SK-N-MC (cell line): Measurements from ENCODE around the gene RIT2.

Experiments used
- DNase-seq: peaks from one replicate; pipeline ENCODE4 v3.0.0-alpha.2; 2011; ENCODE audit warnings: low read depth, low spot score
- H3K27ac ChIP-seq: fragments of 200-600 bp; sonication (generic); 2 replicates; pipeline ENCODE4 v1.5.1; 2016; ENCODE audit warnings: mixed run types
- H3K36me3 ChIP-seq: fragments of 200-600 bp; sonication (generic); 2 replicates; pipeline ENCODE4 v1.6.1; 2017; ENCODE audit warnings: antibody characterized with exemption, low read length, mixed read lengths; ENCODE audit not compliant: insufficient read depth
- H3K4me3 ChIP-seq: fragments of 200-600 bp; sonication (generic); 2 replicates; pipeline ENCODE4 v1.5.1; 2016
- H3K9ac ChIP-seq: fragments of 200-600 bp; sonication (generic); 2 replicates; pipeline ENCODE4 v1.8.0; 2017; ENCODE audit warnings: mixed run types, mixed read lengths; ENCODE audit not compliant: insufficient read length
- H3K9me3 ChIP-seq: fragments of 200-600 bp; sonication (generic); 2 replicates; pipeline ENCODE4 v1.6.1; 2017; ENCODE audit warnings: low read depth, mild to moderate bottlenecking, antibody characterized with exemption, low read length, moderate library complexity, mixed read lengths
- EZH2 ChIP-seq: fragments of 200-600 bp; sonication (generic); IDR thresholded peaks from one replicate; pipeline ENCODE4 v1.6.1; 2017; ENCODE audit warnings: antibody characterized with exemption
- FOXP2 ChIP-seq: optimal IDR thresholded peaks from 2 replicates; pipeline ENCODE3; 2011; ENCODE audit warnings: mild to moderate bottlenecking, moderate library complexity; ENCODE audit not compliant: insufficient read depth; ENCODE audit errors: extremely low read length, control extremely low read depth
- POLR2AphosphoS5 ChIP-seq: IDR thresholded peaks from 2 replicates; pipeline ENCODE4 v1.6.1; 2012; ENCODE audit warnings: mild to moderate bottlenecking, low read depth, low read length, borderline replicate concordance

RIT2 gene

GRCh38 chr18:42954887-42955286, 160.6 kb downstream of the RIT2 start:
- TF ChIP-seq FOXP2: no peak
- no peak for TF ChIP-seq EZH2
- TF ChIP-seq POLR2AphosphoS5: no peak
- no peak for DNase-seq
- no peaks in the 10 kb centered on the region for H3K9me3 ChIP-seq

GRCh38 chr18:42953306-42953705, 162.2 kb downstream of the RIT2 start:
- DNase-seq: no peak
- TF ChIP-seq EZH2: no peak
- no peak for TF ChIP-seq FOXP2
- no peak for TF ChIP-seq POLR2AphosphoS5
- Histone ChIP-seq H3K4me3 (no peak overlapping the region), H3K36me3 (no peaks in the 10 kb centered on the region), H3K9ac (no peak overlapping the region), H3K9me3 (no peaks in the 10 kb centered on the region), H3K27ac (no peak overlapping the region)

More at GRCh38 chr18:42954887-42955286, 160.6 kb downstream of the RIT2 start:
- no peaks in the 10 kb centered on the region for H3K36me3 ChIP-seq
- H3K4me3 ChIP-seq: no peak overlapping the region
- no peak overlapping the region for H3K9ac ChIP-seq
- no peak overlapping the region for H3K27ac ChIP-seq

- Histone ChIP-seq H3K36me3 (no peaks in the 10 kb centered on the region), H3K9ac (no peak overlapping the region), H3K27ac (no peak overlapping the region), H3K4me3 (no peak overlapping the region), H3K9me3 (no peaks in the 10 kb centered on the region)
- TF ChIP-seq FOXP2: no peak
- no peak for TF ChIP-seq EZH2
- no peak for TF ChIP-seq POLR2AphosphoS5
- no peak for DNase-seq
Measured at GRCh38 chr18:42950732-42951131, 164.8 kb downstream of the RIT2 start.

GRCh38 chr18:42948831-42949230, 166.7 kb downstream of the RIT2 start:
- H3K27ac ChIP-seq: no peak overlapping the region
- no peak overlapping the region for H3K9ac ChIP-seq
- H3K9me3 ChIP-seq: no peaks in the 10 kb centered on the region
- TF ChIP-seq FOXP2 (no peak), EZH2 (no peak), POLR2AphosphoS5 (no peak)
- DNase-seq: no peak
- H3K36me3 ChIP-seq: no peaks in the 10 kb centered on the region
- no peak overlapping the region for H3K4me3 ChIP-seq

GRCh38 chr18:42941860-42942259, 173.6 kb downstream of the RIT2 start:
- no peak overlapping the region for H3K9ac ChIP-seq
- no peak overlapping the region for H3K4me3 ChIP-seq
- no peak for DNase-seq
- no peaks in the 10 kb centered on the region for H3K9me3 ChIP-seq
- no peak overlapping the region for H3K27ac ChIP-seq
- H3K36me3 ChIP-seq: no peaks in the 10 kb centered on the region
- TF ChIP-seq POLR2AphosphoS5: no peak
- no peak for TF ChIP-seq EZH2
- TF ChIP-seq FOXP2: no peak

- H3K27ac ChIP-seq: no peak overlapping the region
- DNase-seq: no peak
Measured at GRCh38 chr18:42941021-42941420, 174.5 kb downstream of the RIT2 start.

GRCh38 chr18:42937436-42937835, 178.0 kb downstream of the RIT2 start:
- Histone ChIP-seq H3K27ac (no peak overlapping the region), H3K4me3 (no peak overlapping the region), H3K36me3 (no peaks in the 10 kb centered on the region), H3K9me3 (no peaks in the 10 kb centered on the region), H3K9ac (no peak overlapping the region)
- no peak for TF ChIP-seq EZH2
- no peak for TF ChIP-seq FOXP2
- TF ChIP-seq POLR2AphosphoS5: no peak
- DNase-seq: no peak

More at GRCh38 chr18:42941021-42941420, 174.5 kb downstream of the RIT2 start:
- no peak overlapping the region for H3K9ac ChIP-seq
- no peak overlapping the region for H3K4me3 ChIP-seq
- TF ChIP-seq POLR2AphosphoS5 (no peak), EZH2 (no peak), FOXP2 (no peak)
- H3K9me3 ChIP-seq: no peaks in the 10 kb centered on the region
- no peaks in the 10 kb centered on the region for H3K36me3 ChIP-seq

- Histone ChIP-seq H3K9ac (no peak overlapping the region), H3K9me3 (no peaks in the 10 kb centered on the region), H3K36me3 (no peaks in the 10 kb centered on the region), H3K27ac (no peak overlapping the region), H3K4me3 (no peak overlapping the region)
- no peak for DNase-seq
- TF ChIP-seq EZH2 (no peak), POLR2AphosphoS5 (no peak), FOXP2 (no peak)
Measured at GRCh38 chr18:42936289-42936688, 179.2 kb downstream of the RIT2 start.

GRCh38 chr18:42931491-42931890, 184.0 kb downstream of the RIT2 start:
- Histone ChIP-seq H3K9ac (no peak overlapping the region), H3K36me3 (no peaks in the 10 kb centered on the region), H3K4me3 (no peak overlapping the region), H3K9me3 (no peaks in the 10 kb centered on the region), H3K27ac (no peak overlapping the region)
- TF ChIP-seq FOXP2 (no peak), POLR2AphosphoS5 (no peak), EZH2 (no peak)
- no peak for DNase-seq
